ENCODE measurements around the gene NFATC1. TPM values are rescaled to one million over a fixed set of nuclear protein-coding genes. Genes with fewer than 3 reads are reported as not detected.
A peak's percentile ranks its signal among the peaks of the same experiment; 100 is the strongest.

NFATC1 gene
- total and polyA plus RNA-seq, 8 donors: 3.4 to 7.9 (median 4.4) TPM

DNA sequence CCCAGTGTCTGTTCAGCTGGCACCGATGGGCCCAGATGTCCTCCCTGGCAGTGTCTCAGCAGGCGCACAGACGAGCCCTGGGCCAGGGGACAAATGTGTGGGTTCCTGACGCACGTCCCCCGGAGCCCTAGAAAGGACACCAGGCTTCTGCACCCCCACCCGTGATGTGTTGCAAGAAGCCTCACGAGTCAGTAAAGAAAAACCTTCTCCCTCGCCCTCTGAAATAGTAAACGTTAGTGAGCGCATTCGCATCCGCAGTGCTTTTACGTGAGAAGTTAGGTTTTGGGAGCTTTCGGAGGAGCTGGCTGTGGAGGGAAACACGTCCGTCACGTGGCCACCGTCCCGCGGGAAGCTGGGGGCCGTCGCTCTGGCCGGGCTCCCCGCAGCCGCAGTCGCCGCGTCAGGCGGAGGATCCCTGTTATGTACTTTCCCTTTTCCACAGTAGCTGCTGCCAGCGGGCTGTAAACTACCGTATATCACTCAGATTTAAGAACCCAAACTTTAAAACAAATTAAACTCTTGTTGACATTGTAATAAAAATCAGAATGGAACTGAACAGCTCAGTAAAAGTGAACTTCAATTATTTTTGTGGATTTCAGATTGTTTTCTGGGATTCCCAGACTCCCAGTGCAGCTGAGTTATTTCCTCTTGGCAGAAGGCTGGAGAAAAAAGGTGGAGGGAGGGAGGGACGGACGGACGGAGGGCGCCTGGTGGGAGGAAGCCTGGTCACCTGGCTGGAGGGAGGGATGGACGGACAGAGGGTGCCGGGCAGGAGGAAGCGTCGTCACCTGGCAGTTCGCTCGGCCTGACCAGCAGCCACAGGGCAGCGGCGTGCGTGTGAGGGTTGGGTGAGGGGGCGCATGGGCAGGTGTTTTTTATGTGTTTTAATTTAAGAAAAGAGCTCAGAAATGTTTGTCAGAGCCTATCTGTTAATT lies 112.1 kb downstream of the NFATC1 start:
- FAIRE-seq (no peak), ATAC-seq (peak; percentile 79 to 89 (median 84)), DNase-seq (peak in 5 of 6 donors; percentile 44 to 78 (median 63))
- no peaks in the 10 kb centered on the region for H3K27me3 ChIP-seq
- peak overlapping the region; percentile 48 to 78 (median 71) for H3K27ac ChIP-seq
- no peaks in the 10 kb centered on the region for H3K9me3 ChIP-seq
- intact Hi-C loops (cut with DNase I): no loop called here
- 13 to 17% methylated on average over 46 of the region's 46 CpGs for WGBS, 2 donors
- peaks cover 0 to 11% (median 0%) of the 10 kb centered on the region in 3 donors for H3K4me1 ChIP-seq
- H3K36me3 ChIP-seq: no peaks in the 10 kb centered on the region
- TF ChIP-seq CTCF (IDR thresholded peaks at IDR 0.05): no peak
- peak overlapping the region in 3 of 4 donors; percentile 0 to 46 (median 31) for H3K4me3 ChIP-seq

DNA sequence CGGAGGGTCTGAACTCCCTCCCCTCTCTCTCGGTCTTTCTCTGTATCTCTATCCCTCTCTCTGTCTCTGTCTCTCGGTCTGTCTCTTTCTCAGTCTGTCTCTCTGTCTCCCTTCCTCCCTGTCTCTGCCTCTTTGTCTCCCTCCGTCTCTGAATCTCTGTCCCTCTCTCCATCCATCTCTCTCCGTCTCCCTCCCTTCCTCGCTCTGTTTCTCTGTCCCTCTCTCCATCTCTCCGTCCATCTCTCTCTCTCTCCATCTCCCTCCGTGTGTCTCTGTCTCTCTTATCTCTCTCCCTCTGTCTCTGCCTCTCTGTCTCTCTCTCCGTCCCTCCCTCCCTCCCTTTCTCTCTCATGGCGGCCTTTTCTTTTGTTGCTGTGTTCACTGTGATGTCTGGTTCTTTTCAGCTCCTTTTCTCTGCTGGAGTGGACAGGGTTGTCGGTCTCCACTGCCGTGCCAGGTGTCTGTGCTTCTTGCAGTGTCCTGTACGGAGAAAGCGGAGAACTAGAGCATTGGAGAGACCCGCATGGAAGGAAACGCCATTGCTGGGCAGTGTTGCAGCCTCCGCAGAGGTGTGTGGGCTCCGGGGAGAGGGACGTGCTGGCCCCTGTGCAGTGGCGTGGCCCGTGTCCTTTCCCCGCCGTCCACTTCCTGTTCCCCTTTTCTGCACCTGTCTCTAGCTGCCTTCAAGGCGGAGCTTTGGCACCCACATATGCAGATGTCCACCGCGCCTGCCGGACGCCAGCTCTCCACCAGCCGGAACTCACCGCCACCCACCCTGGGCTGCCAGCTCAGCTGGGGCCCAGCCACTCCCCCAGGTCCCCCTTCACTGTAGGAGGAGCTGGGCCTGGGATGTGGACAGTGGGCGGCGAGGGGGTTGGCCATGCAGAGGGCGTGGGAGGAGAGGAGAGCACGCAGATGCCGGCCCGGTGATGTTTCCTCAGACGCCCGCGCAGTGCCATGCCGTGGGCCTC lies 113.1 kb downstream of the NFATC1 start:
- ATAC-seq: no peak
- H3K27ac ChIP-seq: peak overlapping the region in 2 of 4 donors; percentile 78

DNA sequence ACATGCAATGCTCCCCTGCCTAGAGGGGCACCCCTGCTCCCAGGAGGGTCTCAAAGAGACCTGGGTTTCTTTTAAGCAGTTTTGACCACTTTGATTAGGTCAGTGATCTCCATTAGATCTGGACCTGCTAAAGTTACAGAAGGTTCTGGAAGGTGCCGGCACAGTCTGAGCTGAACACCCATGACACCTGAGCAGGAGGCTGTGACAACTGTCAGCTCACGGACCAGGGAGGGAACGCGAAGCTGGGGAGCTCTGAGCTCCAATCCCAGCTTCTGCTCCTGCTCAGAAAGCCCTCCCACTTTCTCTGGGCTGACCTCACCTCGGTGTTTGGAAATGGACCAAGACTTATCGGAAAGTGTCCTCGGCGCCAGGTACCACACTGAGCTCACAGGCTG lies 113.8 kb downstream of the NFATC1 start:
- TF ChIP-seq CTCF (IDR thresholded peaks at IDR 0.05): no peak
- H3K36me3 ChIP-seq: no peaks in the 10 kb centered on the region
- WGBS, 2 donors: 88 to 90% methylated on average over 8 of the region's 8 CpGs
- no peaks in the 10 kb centered on the region for H3K9me3 ChIP-seq
- no peaks in the 10 kb centered on the region for H3K27me3 ChIP-seq
- no peak overlapping the region for H3K27ac ChIP-seq
- ATAC-seq (no peak), DNase-seq (peak in 2 of 6 donors; percentile 7 to 41), FAIRE-seq (no peak)
- peaks cover 0 to 11% (median 0%) of the 10 kb centered on the region in 3 donors for H3K4me1 ChIP-seq
- H3K4me3 ChIP-seq: no peak overlapping the region
- intact Hi-C loops (cut with DNase I): no loop called here

More for the DNA sequence above, 113.1 kb downstream of the NFATC1 start:
- H3K9me3 ChIP-seq: no peaks in the 10 kb centered on the region
- intact Hi-C loops (cut with DNase I): no loop called here
- FAIRE-seq (no peak), DNase-seq (peak in 3 of 6 donors; percentile 16 to 54 (median 50))
- H3K27me3 ChIP-seq: no peaks in the 10 kb centered on the region
- peaks cover 0 to 11% (median 0%) of the 10 kb centered on the region in 3 donors for H3K4me1 ChIP-seq
- 89 to 90% methylated on average over 40 of the region's 40 CpGs for WGBS, 2 donors
- TF ChIP-seq CTCF (IDR thresholded peaks at IDR 0.05): no peak
- no peak overlapping the region for H3K4me3 ChIP-seq
- no peaks in the 10 kb centered on the region for H3K36me3 ChIP-seq

GRCh38 chr18:79510046-79510685 lies 114.4 kb downstream of the NFATC1 start:
- Histone ChIP-seq H3K4me1 (peaks cover 0 to 11% (median 0%) of the 10 kb centered on the region in 3 donors), H3K27ac (no peak overlapping the region), H3K9me3 (no peaks in the 10 kb centered on the region), H3K4me3 (no peak overlapping the region), H3K36me3 (no peaks in the 10 kb centered on the region), H3K27me3 (no peaks in the 10 kb centered on the region)
- intact Hi-C loops (cut with DNase I): no loop called here
- WGBS, 2 donors: 90 to 93% methylated on average over 20 of the region's 20 CpGs
- no peak for ATAC-seq
- peak in 2 of 6 donors; percentile 5 to 22 for DNase-seq
- no peak for TF ChIP-seq CTCF (IDR thresholded peaks at IDR 0.05)
- no peak for FAIRE-seq
